A549 (cell line): Measurements from ENCODE around the gene FN3KRP. TPM values are rescaled to one million over a fixed set of nuclear protein-coding genes. Genes with fewer than 3 reads are reported as not detected.

ENCODE experiments used
- ATAC-seq, 2 experiments: fragments of 200-7000 bp in 1 of 2; fragments of >200 bp in 1 of 2; cut with Nextera tagmentation in 1 of 2; cut with Tn5 transposase in 1 of 2; 3 replicates each; pipeline versions ENCODE4 v1.8.0 to v1.9.1; 2018 to 2020; ENCODE audit warnings: mild to moderate bottlenecking in 1 of 2, moderate library complexity in 1 of 2
- CTCF ChIA-PET: fragments of 300-600 bp; sonication (Branson Sonifier 250); formaldehyde crosslinking; extraction: SDS; loops from one replicate; lab custom pipeline; 2021; ENCODE audit warnings: antibody characterized with exemption, inconsistent platforms; lab: Yijun Ruan, JAX
- POLR2A ChIA-PET: fragments of 350-600 bp; formaldehyde crosslinking; extraction: SDS; loops from one replicate; lab custom pipeline; 2021; ENCODE audit warnings: antibody characterized with exemption, inconsistent platforms; lab: Yijun Ruan, JAX
- DNase-seq, 2 experiments: peaks; one replicate each; pipeline versions ENCODE4 v3.0.0 to v3.0.0-alpha.2; 2011 to 2016; ENCODE audit warnings: low read depth in 1 of 2, low spot score in 1 of 2
- FAIRE-seq: peaks from 2 replicates; lab custom pipeline; 2011; peaks lifted over from hg19 to GRCh38; lab: Jason Lieb, UNC
- H3K27ac ChIP-seq, 2 experiments: fragments of >200 bp; sonication (Bioruptor Twin); formaldehyde crosslinking; 3 replicates each; pipeline ENCODE4 v1.5.1; 2016 to 2017
- H3K4me1 ChIP-seq: fragments of >200 bp; sonication (Bioruptor Twin); formaldehyde crosslinking; 3 replicates; pipeline ENCODE4 v1.6.1; 2016
- H3K4me2 ChIP-seq: fragments of >200 bp; sonication (Bioruptor Twin); formaldehyde crosslinking; 3 replicates; pipeline ENCODE4 v1.6.1; 2016
- H3K4me3 ChIP-seq: fragments of >200 bp; sonication (Bioruptor Twin); formaldehyde crosslinking; 3 replicates; pipeline ENCODE4 v1.5.1; 2016
- H3K9me3 ChIP-seq: fragments of >200 bp; sonication (Bioruptor Twin); formaldehyde crosslinking; 3 replicates; pipeline ENCODE4 v1.6.1; 2016
- BCL3 ChIP-seq: fragments of >200 bp; sonication (Bioruptor Twin); formaldehyde crosslinking; IDR thresholded peaks from 3 replicates; pipeline ENCODE4 v1.6.1; 2016
- BHLHE40 ChIP-seq: IDR thresholded peaks from 2 replicates; pipeline ENCODE4 v1.6.1; 2012; ENCODE audit warnings: low read depth, low read length, inconsistent platforms
- CBX2 ChIP-seq: fragments of 200-600 bp; sonication (generic); IDR thresholded peaks from 2 replicates; pipeline ENCODE4 v1.6.1; 2016; ENCODE audit warnings: low read depth, mild to moderate bottlenecking, borderline replicate concordance
- CEBPB ChIP-seq, 2 experiments: fragments of >200 bp in 1 of 2; sonication (Bioruptor Twin) in 1 of 2; formaldehyde crosslinking in 1 of 2; IDR thresholded peaks; 2 replicates each; pipeline ENCODE4 v1.6.1; 2012 to 2016
- CHD4 ChIP-seq: fragments of 200-600 bp; sonication (generic); IDR thresholded peaks from 2 replicates; pipeline ENCODE4 v1.6.1; 2016; ENCODE audit warnings: antibody characterized with exemption, mild to moderate bottlenecking, borderline replicate concordance
- E2F6 ChIP-seq: IDR thresholded peaks from 2 replicates; pipeline ENCODE4 v1.6.1; 2012; ENCODE audit warnings: low read depth, borderline replicate concordance
- EHF ChIP-seq: fragments of 250-450 bp; sonication (Bioruptor Pico); IDR thresholded peaks from 2 replicates; pipeline ENCODE4 v1.5.0; 2020; ENCODE audit warnings: mild to moderate bottlenecking
- ELK1 ChIP-seq: fragments of 150-350 bp; IDR thresholded peaks from 2 replicates; pipeline ENCODE4 v1.6.1; 2014; ENCODE audit warnings: low read depth, mild to moderate bottlenecking, low read length
- EP300 ChIP-seq, 2 experiments: fragments of >200 bp; sonication (Bioruptor Twin); formaldehyde crosslinking; IDR thresholded peaks; 2 replicates in 1 of 2; 3 replicates in 1 of 2; pipeline ENCODE4 v1.6.1; 2016 to 2017
- FOSB ChIP-seq: fragments of 250-450 bp; sonication (Bioruptor Pico); IDR thresholded peaks from 2 replicates; pipeline ENCODE4 v1.5.0; 2020; ENCODE audit warnings: mild to moderate bottlenecking, moderate library complexity
- FOSL2 ChIP-seq, 2 experiments: fragments of 450-650 bp in 1 of 2; fragments of >200 bp in 1 of 2; sonication (Bioruptor Twin) in 1 of 2; formaldehyde crosslinking; IDR thresholded peaks; 2 replicates each; pipeline versions ENCODE4 v1.5.0 to v1.6.1; 2016 to 2020; ENCODE audit warnings: mild to moderate bottlenecking in 1 of 2, moderate library complexity in 1 of 2
- GATA3 ChIP-seq: IDR thresholded peaks from 2 replicates; pipeline ENCODE4 v1.6.1; 2012; ENCODE audit warnings: borderline replicate concordance
- HES2 ChIP-seq: fragments of >200 bp; sonication (Bioruptor Twin); formaldehyde crosslinking; IDR thresholded peaks from 2 replicates; pipeline ENCODE4 v1.6.1; 2016
- HEYL ChIP-seq: fragments of 250-450 bp; sonication (Bioruptor Pico); IDR thresholded peaks from 2 replicates; pipeline ENCODE4 v1.8.0; 2021; ENCODE audit warnings: mild to moderate bottlenecking, moderate library complexity
- HOXA7 ChIP-seq: fragments of 250-450 bp; sonication (Bioruptor Pico); IDR thresholded peaks from 2 replicates; pipeline ENCODE4 v1.5.0; 2020; ENCODE audit warnings: mild to moderate bottlenecking, moderate library complexity
- HOXB13 ChIP-seq: fragments of 250-450 bp; sonication (Bioruptor Pico); IDR thresholded peaks from 2 replicates; pipeline ENCODE4 v1.5.0; 2020; ENCODE audit warnings: low read depth, mild to moderate bottlenecking, moderate library complexity
- HOXB5 ChIP-seq: fragments of 250-450 bp; sonication (Bioruptor Pico); IDR thresholded peaks from 2 replicates; pipeline ENCODE4 v1.5.0; 2020; ENCODE audit warnings: mild to moderate bottlenecking, moderate library complexity
- JUN ChIP-seq, 2 experiments: fragments of >200 bp; sonication (Bioruptor Twin); formaldehyde crosslinking; IDR thresholded peaks; 2 replicates in 1 of 2; 3 replicates in 1 of 2; pipeline ENCODE4 v1.6.1; 2016 to 2017
- KDM5A ChIP-seq: fragments of 200-600 bp; sonication (generic); IDR thresholded peaks from 2 replicates; pipeline ENCODE4 v1.6.1; 2016; ENCODE audit warnings: antibody characterized with exemption, mild to moderate bottlenecking
- MAX ChIP-seq: IDR thresholded peaks from 2 replicates; pipeline ENCODE4 v1.6.1; 2012
- MAZ ChIP-seq: fragments of 150-350 bp; IDR thresholded peaks from 2 replicates; pipeline ENCODE4 v1.6.1; 2014; ENCODE audit warnings: antibody characterized with exemption, low read depth, low read length, borderline replicate concordance
- NFE2L2 ChIP-seq: fragments of 150-350 bp; conservative IDR thresholded peaks from 2 replicates; pipeline ENCODE4 v1.6.1; 2014; ENCODE audit warnings: low read length
- NR3C1 ChIP-seq: fragments of >200 bp; sonication (Bioruptor Twin); formaldehyde crosslinking; IDR thresholded peaks from 3 replicates; pipeline ENCODE4 v1.6.1; 2017
- PBX3 ChIP-seq: IDR thresholded peaks from 2 replicates; pipeline ENCODE4 v1.6.1; 2012
- PHF8 ChIP-seq: fragments of 200-600 bp; sonication (generic); IDR thresholded peaks from 2 replicates; pipeline ENCODE4 v1.6.1; 2016; ENCODE audit warnings: low read depth, mild to moderate bottlenecking, antibody characterized with exemption, moderate library complexity, borderline replicate concordance
- POLR2A ChIP-seq: IDR thresholded peaks from 2 replicates; pipeline ENCODE4 v1.6.1; 2012; ENCODE audit warnings: mild to moderate bottlenecking, low read length
- POLR2AphosphoS2 ChIP-seq: conservative IDR thresholded peaks from 2 replicates; pipeline ENCODE4 v1.6.1; 2012; ENCODE audit warnings: low read length, improper control_type of control experiment, inconsistent platforms
- RNF2 ChIP-seq: fragments of 200-600 bp; sonication (generic); IDR thresholded peaks from 2 replicates; pipeline ENCODE4 v1.6.1; 2016; ENCODE audit warnings: low read depth, mild to moderate bottlenecking, antibody characterized with exemption, moderate library complexity, borderline replicate concordance
- TP53 ChIP-seq: fragments of 250-450 bp; sonication (Bioruptor Pico); IDR thresholded peaks from 2 replicates; pipeline ENCODE4 v1.5.0; 2021; ENCODE audit warnings: mild to moderate bottlenecking, moderate library complexity
- USF2 ChIP-seq: fragments of 450-650 bp; IDR thresholded peaks from 2 replicates; pipeline ENCODE4 v1.6.1; 2014; ENCODE audit warnings: antibody characterized with exemption
- ZC3H11A ChIP-seq: fragments of 450-650 bp; IDR thresholded peaks from 2 replicates; pipeline ENCODE4 v1.6.1; 2014; ENCODE audit warnings: antibody characterized with exemption, mild to moderate bottlenecking
- WGBS: methylation state at CpG from one replicate; pipeline ENCODE4 v1.1.6; 2017; ENCODE audit errors: missing lambda C conversion rate; 5-methylcytosine and 5-hydroxymethylcytosine counted together
- polyA minus RNA-seq: library from RNA; depleted of rRNA, polyadenylated mRNA; stranded (reverse); fragments of >200 nt; gene quantifications from 2 replicates; pipeline ENCODE4 v1.2.3, GENCODE V29; 2011; rRNA and poly(A)+ RNA removed
- polyA plus RNA-seq, 4 experiments: library from polyadenylated mRNA; depleted of rRNA in 3 of 4; stranded (reverse); fragments of >200 nt; fragmentation: RNase III in 1 of 4; extraction: RNeasy Plus Mini Kit Qiagen cat#74134 plus additional on column Dnase treatment in 1 of 4; gene quantifications; 2 replicates in 3 of 4; 3 replicates in 1 of 4; pipeline ENCODE4 v1.2.3, GENCODE V29; 2011 to 2017

FN3KRP gene
- 41.1 and 41.7 TPM in 2 replicates for polyA plus RNA-seq (2011; rRNA removed)
- 56.0 and 57.0 TPM in 2 replicates for polyA plus RNA-seq (2012; cell fraction: cytosol; rRNA removed)
- 45.7 and 54.9 TPM in 2 replicates for polyA plus RNA-seq (2012; cell fraction: nucleus; rRNA removed)
- 60.2 to 62.8 TPM (median 62.4 TPM) in 3 replicates for polyA plus RNA-seq (2017; fragmentation: RNase III; extraction: RNeasy Plus Mini Kit Qiagen cat#74134 plus additional on column Dnase treatment)
- polyA minus RNA-seq: 24.6 and 24.9 TPM in 2 replicates

- ChIA-PET POLR2A (interaction anchor here (0.6 to 1.8 kb wide), 5 partner anchors 17 to 216 kb away, joined by 3 to 5 read pairs (median 3); partner anchors contain the start of gene FN3K), CTCF (interaction anchor here (0.5 to 2.9 kb wide), 9 partner anchors 9 to 85 kb away, joined by 3 to 13 read pairs (median 3); no protein-coding TSS in a partner anchor)
- Histone ChIP-seq H3K4me3 (peak within 1 kb of the TSS; percentile 76), H3K4me1 (peaks cover 10% of the 10 kb centered on the region), H3K4me2 (peak within 1 kb of the TSS; percentile 76), H3K27ac (peak within 1 kb of the TSS; percentile 70 to 87), H3K9me3 (no peaks in the 10 kb centered on the region)
- FAIRE-seq: no peak
- 4% methylated on average over 25 of the region's 75 CpGs for WGBS
- no peak for TF ChIP-seq MAZ
- no peak for TF ChIP-seq NFE2L2
- 0 out of 2 replicates have a peak, but pooled peaks have one; percentile 65 for TF ChIP-seq PHF8
- TF ChIP-seq ELK1: no peak
- peak; percentile 79 for TF ChIP-seq POLR2A
- no peak for TF ChIP-seq FOSB
- no peak for TF ChIP-seq HOXB13 (CRISPR knock-in tag)
- no peak for TF ChIP-seq RNF2
- TF ChIP-seq PBX3: no peak
- no peak for TF ChIP-seq USF2
- TF ChIP-seq HEYL (CRISPR knock-in tag): no peak
- no peak for TF ChIP-seq HES2
- TF ChIP-seq FOSL2 (IDR thresholded peaks at IDR 0.05): no peak
- TF ChIP-seq FOSL2 (CRISPR knock-in tag; IDR thresholded peaks at IDR 0.05): no peak
- no peak for TF ChIP-seq CEBPB (IDR thresholded peaks at IDR 0.05)
- no peak for TF ChIP-seq HOXA7
- TF ChIP-seq KDM5A: peak; percentile 76
- TF ChIP-seq CBX2: no peak
- TF ChIP-seq EHF (CRISPR knock-in tag): no peak
- peak; percentile 47; the same call in 1 of the 2 replicates for TF ChIP-seq BHLHE40
- TF ChIP-seq TP53 (CRISPR knock-in tag): 0 out of 2 replicates have a peak, but pooled peaks have one; percentile 17
- TF ChIP-seq BCL3: no peak
- TF ChIP-seq EP300 (IDR thresholded peaks at IDR 0.05): no peak
- peak; percentile 64 for TF ChIP-seq MAX
- no peak for TF ChIP-seq ZC3H11A
- no peak for TF ChIP-seq NR3C1
- peak; percentile 38 to 82; a peak in 2 of 5 replicates for TF ChIP-seq JUN (IDR thresholded peaks at IDR 0.05)
- TF ChIP-seq HOXB5 (CRISPR knock-in tag): no peak
- no peak for TF ChIP-seq POLR2AphosphoS2
- peak; percentile 66 for TF ChIP-seq E2F6
- TF ChIP-seq CHD4: no peak
- 0 out of 2 replicates have a peak, but pooled peaks have one; percentile 13 for TF ChIP-seq GATA3
- DNase-seq: peak; percentile 96 to 99
- ATAC-seq: peak; percentile 85 to 92
These were observed at the start of gene FN3KRP for GRCh38 chr17:82716203-82717010. TSS of gene FN3KRP (plus strand) at chr17:82716706. CDS start at chr17:82716756, 50 bp downstream.
